Measurements from ENCODE around the gene SAMD4B. TPM values are rescaled to one million over a fixed set of nuclear protein-coding genes. Genes with fewer than 3 reads are reported as not detected.

The SAMD4B gene
- total and polyA plus RNA-seq, 9 of the 15 experiments (the other 6 are each of a cell fraction or from before 2014, with no cell fraction given): 3.4 to 90.5 (median 38.0) TPM

GRCh38 chr19:39359026-39359425, 16.8 kb downstream of the SAMD4B start (continued):
- TF ChIP-seq CTCFL (IDR thresholded peaks at IDR 0.05; ENCODE audit: borderline replicate concordance, insufficient read depth, low read depth, low read length, poor library complexity, severe bottlenecking) (no peak), ZNF143 (CRISPR knock-in tag; IDR thresholded peaks at IDR 0.05) (no peak)

- Histone ChIP-seq H3K36me3 (ENCODE audit: control insufficient read depth, insufficient read depth, low read length) (peaks cover 90% of the 10 kb centered on the region), H3K4me1 (replicated peaks in 1 of 2; ENCODE audit: control insufficient read depth in 2 of 2, insufficient read depth in 2 of 2, low read length in 2 of 2) (peaks cover 8 to 18% of the 10 kb centered on the region in 2 experiments), H3K9me3 (replicated peaks; ENCODE audit: control insufficient read depth, insufficient read depth, low read depth, low read length) (no peaks in the 10 kb centered on the region), H3K27me3 (ENCODE audit: control insufficient read depth in 2 of 2, insufficient read depth in 2 of 2, low read length in 2 of 2) (no peaks in the 10 kb centered on the region), H3K79me2 (ENCODE audit: control insufficient read depth, insufficient read depth, low read length) (peaks cover 37% of the 10 kb centered on the region), H3K4me2 (ENCODE audit: insufficient read depth, low read length) (no peak overlapping the region), H3K4me3 (no peak overlapping the region), H4K20me1 (replicated peaks; ENCODE audit: control insufficient read depth, insufficient read depth, low read length) (peaks cover 3% of the 10 kb centered on the region; the same call in 1 of the 2 replicates), H3K9ac (ENCODE audit: insufficient read depth in 1 of 2, low read depth in 2 of 2, low read length in 2 of 2) (no peak overlapping the region), H3K27ac (ENCODE audit: extremely low read depth, low read depth, low read length) (no peak overlapping the region; the same call in 2 of the 3 replicates), H3K9me1 (ENCODE audit: control insufficient read depth, insufficient read depth, low read length) (no peaks in the 10 kb centered on the region), H2AFZ (ENCODE audit: low read depth, low read length) (no peak overlapping the region)
- ATAC-seq: no peak
- intact Hi-C loops (cut with micrococcal nuclease): no loop called here
- in situ Hi-C loops (cut with MboI): no loop called here
- DNase-seq (ENCODE audit: extremely low read depth in 1 of 4, low spot score in 3 of 4): no peak
- BruUV-seq (replicated peaks): no TSS peak
- ChIA-PET POLR2A (interaction anchor here (0.6 to 1.0 kb wide), 3 partner anchors 13 to 224 kb away, joined by 3 to 4 read pairs (median 4); no protein-coding TSS in a partner anchor), CTCF (ENCODE audit: low intra/inter-chr PET ratio) (no interaction called here)
- 94% methylated on average over 1 of the region's 1 CpG for WGBS (ENCODE audit: insufficient coverage, low coverage, missing lambda C conversion rate)
- TF ChIP-seq ZNF316 (IDR thresholded peaks at IDR 0.05) (peak; percentile 57), GATAD2B (IDR thresholded peaks at IDR 0.05; ENCODE audit: borderline replicate concordance) (no peak), PATZ1 (CRISPR knock-in tag; IDR thresholded peaks at IDR 0.05; ENCODE audit: borderline replicate concordance) (no peak), C11orf30 (IDR thresholded peaks at IDR 0.05; ENCODE audit: low read depth) (peak; percentile 60; the same call in 1 of the 2 replicates), FOXA1 (IDR thresholded peaks at IDR 0.05; ENCODE audit: borderline replicate concordance) (no peak), ATF3 (IDR thresholded peaks at IDR 0.05) (peak; percentile 55), ATF3 (CRISPR knock-in tag; conservative IDR thresholded peaks at IDR 0.05) (no peak), OTX1 (CRISPR knock-in tag; IDR thresholded peaks at IDR 0.05) (no peak), CHCHD3 (CRISPR knock-in tag; IDR thresholded peaks at IDR 0.05) (no peak), NFIC (IDR thresholded peaks at IDR 0.05) (no peak), CEBPG (CRISPR knock-in tag; IDR thresholded peaks at IDR 0.05) (peak; percentile 53; the same call in 1 of the 2 replicates), CEBPG (tag; conservative IDR thresholded peaks at IDR 0.05 in 1 of 2, IDR thresholded peaks at IDR 0.05 in 1 of 2) (peak in 1 of 2 experiments; percentile 69; a peak in 1 of 4 replicates)
- FAIRE-seq: no peak
These were observed 18.4 kb downstream of the SAMD4B start for GRCh38 chr19:39360599-39360998.

Data from K562 (cell line).